Tibial nerve (tissue), 3 donors: ENCODE measurements around the gene CDC14B.

Experiments
- CTCF ChIP-seq, 5 experiments: fragments of 200-600 bp in 3 of 5; fragments of 450-650 bp in 2 of 5; sonication (generic) in 3 of 5; IDR thresholded peaks; one replicate each; pipeline ENCODE4 v1.5.1; 2016 to 2019; ENCODE audit warnings: antibody characterized with exemption in 5 of 5, mild to moderate bottlenecking in 3 of 5, moderate library complexity in 2 of 5
- POLR2A ChIP-seq, 2 donors: fragments of 450-650 bp; IDR thresholded peaks; one replicate each; pipeline ENCODE4 v1.6.1; 2017; ENCODE audit warnings: antibody characterized with exemption in 2 of 2, mild to moderate bottlenecking in 2 of 2, moderate library complexity in 2 of 2

GRCh38 chr9:96553070-96553469 lies 66.6 kb downstream of the CDC14B start:
- no peak for TF ChIP-seq CTCF (IDR thresholded peaks at IDR 0.05)
- no peak for TF ChIP-seq POLR2A (IDR thresholded peaks at IDR 0.05)
